Kidney (tissue), 14 donors: ENCODE measurements around the gene SETDB2. TPM values are rescaled to one million over a fixed set of nuclear protein-coding genes. Genes with fewer than 3 reads are reported as not detected.

Experiments
- DNase-seq, 5 donors: peaks; one replicate each; pipeline ENCODE4 v3.0.0-alpha.2; 2013 to 2020
- FAIRE-seq: peaks from 2 replicates; lab custom pipeline; 2012; peaks lifted over from hg19 to GRCh38; lab: Jason Lieb, UNC
- H3K27ac ChIP-seq, 2 donors: one replicate each; pipeline ENCODE4 v1.7.0; 2013; ENCODE audit warnings: low read depth in 2 of 2, low read length in 2 of 2, inconsistent platforms in 1 of 2
- H3K27me3 ChIP-seq: one replicate; pipeline ENCODE4 v1.7.1; 2013; ENCODE audit warnings: low read length, inconsistent platforms; ENCODE audit not compliant: control insufficient read depth, insufficient read depth
- H3K36me3 ChIP-seq, 3 donors: one replicate each; pipeline versions ENCODE4 v1.7.0 to v1.7.1; 2013; ENCODE audit warnings: low read length in 3 of 3, control low read depth in 1 of 3, inconsistent platforms in 1 of 3; ENCODE audit not compliant: insufficient read depth in 3 of 3, control insufficient read depth in 2 of 3
- H3K4me1 ChIP-seq, 3 donors: one replicate each; pipeline versions ENCODE4 v1.7.0 to v1.7.1; 2013; ENCODE audit warnings: low read length in 3 of 3, inconsistent platforms in 1 of 3, low read depth in 1 of 3; ENCODE audit not compliant: control insufficient read depth in 2 of 3, insufficient read depth in 2 of 3
- H3K4me3 ChIP-seq, 3 donors: one replicate each; pipeline versions ENCODE4 v1.7.0 to v1.8.1; 2013; ENCODE audit warnings: low read length in 3 of 3, control low read depth in 1 of 3, inconsistent platforms in 1 of 3
- H3K9ac ChIP-seq, 3 donors: one replicate each; pipeline versions ENCODE4 v1.7.0 to v1.7.1; 2013; ENCODE audit warnings: low read length in 3 of 3, control low read depth in 1 of 3, inconsistent platforms in 1 of 3
- H3K9me3 ChIP-seq, 3 donors: one replicate each; pipeline versions ENCODE4 v1.7.0 to v1.7.1; 2013; ENCODE audit warnings: low read length in 3 of 3, control low read depth in 1 of 3, inconsistent platforms in 1 of 3; ENCODE audit not compliant: control insufficient read depth in 2 of 3, insufficient read depth in 1 of 3
- intact Hi-C: fragments of 100-400 bp; cut with DNase I; formaldehyde crosslinking; loops from one replicate; pipeline ENCODE4 v1.11.1; 2022
- polyA plus RNA-seq: library from polyadenylated mRNA; stranded (reverse); fragments of 350-450 nt; fragmentation: Illumina TruSeq; extraction: RNeasy Lipid Tissue Mini Kit (QIAGEN cat#74804); gene quantifications from one replicate; pipeline ENCODE4 v1.2.3, GENCODE V29; 2014; ENCODE audit warnings: low read depth, low replicate concordance; ENCODE audit not compliant: insufficient read depth
- total RNA-seq: library from RNA; stranded (reverse); fragmentation: NEBNext Ultra II Directional; extraction: Animal tissue kit (Norgen Biotek cat#: 25700); gene quantifications from one replicate; pipeline ENCODE4 v1.2.1, GENCODE V29; 2021
- TF ChIP-seq, protein P1 (sequence below): IDR thresholded peaks from 3 replicates; pipeline ENCODE4 v1.5.1; 2012; ENCODE audit warnings: mild to moderate bottlenecking, moderate library complexity, borderline replicate concordance; ENCODE audit not compliant: insufficient read depth; ENCODE audit errors: extremely low read depth
- donor health status: control.
- donor health status: control.
- donor health status: control.
- donor health status: control.
- donor health status: control.
- donor health status: DM: yes; HTN: yes; CAD: no.
- donor health status: Normal renal cell carcinoma (clear cell type).

SETDB2 gene
- total and polyA plus RNA-seq, 2 donors from 2014 or later = 5.7 to 15.1 TPM

DNA sequence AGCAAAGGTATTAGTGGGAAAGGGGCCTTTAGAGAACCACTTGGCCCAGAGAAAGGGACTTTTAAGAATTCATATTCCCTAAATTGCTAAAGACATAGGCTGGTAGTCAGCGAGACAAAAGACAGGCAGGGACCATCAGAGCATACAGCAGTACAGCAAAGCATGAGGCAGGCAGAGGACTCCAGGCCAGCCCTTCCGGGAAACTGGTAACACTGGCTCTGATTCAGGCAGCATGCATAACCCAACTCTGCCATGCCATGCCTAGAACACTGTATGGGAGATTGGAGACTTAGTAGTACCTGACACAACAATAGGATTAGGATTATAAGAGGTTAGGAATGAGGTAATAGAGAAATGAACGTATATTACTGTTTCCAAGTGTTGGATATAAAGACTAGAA lies 35.1 kb upstream of the SETDB2 start:
- Histone ChIP-seq H3K9ac (no peak overlapping the region), H3K4me1 (no peaks in the 10 kb centered on the region), H3K27ac (no peak overlapping the region), H3K36me3 (no peaks in the 10 kb centered on the region), H3K9me3 (peaks cover 0 to 2% (median 0%) of the 10 kb centered on the region in 3 donors), H3K4me3 (no peak overlapping the region), H3K27me3 (no peaks in the 10 kb centered on the region)
- TF ChIP-seq, protein P1, sequence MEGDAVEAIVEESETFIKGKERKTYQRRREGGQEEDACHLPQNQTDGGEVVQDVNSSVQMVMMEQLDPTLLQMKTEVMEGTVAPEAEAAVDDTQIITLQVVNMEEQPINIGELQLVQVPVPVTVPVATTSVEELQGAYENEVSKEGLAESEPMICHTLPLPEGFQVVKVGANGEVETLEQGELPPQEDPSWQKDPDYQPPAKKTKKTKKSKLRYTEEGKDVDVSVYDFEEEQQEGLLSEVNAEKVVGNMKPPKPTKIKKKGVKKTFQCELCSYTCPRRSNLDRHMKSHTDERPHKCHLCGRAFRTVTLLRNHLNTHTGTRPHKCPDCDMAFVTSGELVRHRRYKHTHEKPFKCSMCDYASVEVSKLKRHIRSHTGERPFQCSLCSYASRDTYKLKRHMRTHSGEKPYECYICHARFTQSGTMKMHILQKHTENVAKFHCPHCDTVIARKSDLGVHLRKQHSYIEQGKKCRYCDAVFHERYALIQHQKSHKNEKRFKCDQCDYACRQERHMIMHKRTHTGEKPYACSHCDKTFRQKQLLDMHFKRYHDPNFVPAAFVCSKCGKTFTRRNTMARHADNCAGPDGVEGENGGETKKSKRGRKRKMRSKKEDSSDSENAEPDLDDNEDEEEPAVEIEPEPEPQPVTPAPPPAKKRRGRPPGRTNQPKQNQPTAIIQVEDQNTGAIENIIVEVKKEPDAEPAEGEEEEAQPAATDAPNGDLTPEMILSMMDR = no peak
- FAIRE-seq (no peak), DNase-seq (no peak)
- intact Hi-C loops = no loop called here

DNA sequence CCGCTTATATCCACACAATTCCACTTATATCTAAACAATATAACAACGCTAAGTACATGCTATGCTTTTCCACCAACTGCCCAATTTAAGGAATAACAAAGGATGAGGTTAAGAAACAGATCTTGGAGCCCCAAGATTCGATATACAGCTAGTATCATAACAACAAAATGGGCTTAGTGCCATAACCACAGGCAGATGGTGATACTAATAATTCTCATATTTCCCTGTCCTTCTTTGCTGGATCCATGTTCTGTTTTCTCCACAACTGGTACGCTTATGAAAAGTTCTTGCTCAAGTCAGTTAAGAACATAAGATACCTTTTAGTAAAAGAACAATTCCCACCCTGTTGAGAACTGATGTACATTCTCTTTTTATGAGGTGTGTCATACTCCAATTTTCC lies 34.1 kb upstream of the SETDB2 start:
- DNase-seq (no peak), FAIRE-seq (no peak)
- H3K4me1 ChIP-seq = no peaks in the 10 kb centered on the region
- H3K9ac ChIP-seq = no peak overlapping the region
- H3K4me3 ChIP-seq = no peak overlapping the region
- TF ChIP-seq, protein P1 = no peak
- no peak overlapping the region for H3K27ac ChIP-seq
- no peaks in the 10 kb centered on the region for H3K9me3 ChIP-seq
- intact Hi-C loops = no loop called here
- H3K27me3 ChIP-seq = no peaks in the 10 kb centered on the region
- H3K36me3 ChIP-seq = no peaks in the 10 kb centered on the region

GRCh38 chr13:49410477-49410876 lies 33.6 kb upstream of the SETDB2 start:
- no peaks in the 10 kb centered on the region for H3K9me3 ChIP-seq
- DNase-seq (no peak), FAIRE-seq (peak; percentile 52)
- intact Hi-C loops = no loop called here
- no peak overlapping the region for H3K4me3 ChIP-seq
- no peaks in the 10 kb centered on the region for H3K27me3 ChIP-seq
- TF ChIP-seq, protein P1 = no peak
- H3K9ac ChIP-seq = no peak overlapping the region
- H3K4me1 ChIP-seq = no peaks in the 10 kb centered on the region
- H3K36me3 ChIP-seq = no peaks in the 10 kb centered on the region
- no peak overlapping the region for H3K27ac ChIP-seq

GRCh38 chr13:49411353-49411752 lies 32.7 kb upstream of the SETDB2 start:
- intact Hi-C loops = no loop called here
- no peaks in the 10 kb centered on the region for H3K4me1 ChIP-seq
- H3K9me3 ChIP-seq = no peaks in the 10 kb centered on the region
- H3K36me3 ChIP-seq = no peaks in the 10 kb centered on the region
- no peaks in the 10 kb centered on the region for H3K27me3 ChIP-seq
- no peak overlapping the region for H3K4me3 ChIP-seq
- TF ChIP-seq, protein P1 = no peak
- DNase-seq = no peak
- no peak for FAIRE-seq
- no peak overlapping the region for H3K9ac ChIP-seq
- no peak overlapping the region for H3K27ac ChIP-seq
